Lower lobe of right lung (tissue), 2 donors: Measurements from ENCODE around the gene PIK3IP1. TPM values are rescaled to one million over a fixed set of nuclear protein-coding genes. Genes with fewer than 3 reads are reported as not detected.
"Not testable (repeated sequence)": the region's sequence is repeated elsewhere in the genome, so short reads cannot be mapped to it uniquely, and the experiment has no call there.

Experiments used
- ATAC-seq, 2 donors: fragments of 200-7000 bp; cut with Tn5 transposase; one replicate each; pipeline ENCODE4 v1.9.1; 2020 to 2022; ENCODE audit warnings: mild to moderate bottlenecking in 2 of 2, moderate library complexity in 2 of 2
- DNase-seq: peaks from one replicate; pipeline ENCODE4 v3.0.0-alpha.2; 2020
- H3K27ac ChIP-seq: fragments of 200-600 bp; one replicate; pipeline ENCODE4 v1.8.0; 2022
- H3K27me3 ChIP-seq: fragments of 200-600 bp; one replicate; pipeline ENCODE4 v1.8.0; 2022; ENCODE audit warnings: low read depth
- H3K36me3 ChIP-seq: fragments of 200-600 bp; one replicate; pipeline ENCODE4 v1.8.0; 2022; ENCODE audit warnings: mild to moderate bottlenecking
- H3K4me1 ChIP-seq: fragments of 200-600 bp; one replicate; pipeline ENCODE4 v1.8.0; 2022
- H3K4me3 ChIP-seq: fragments of 200-600 bp; one replicate; pipeline ENCODE4 v1.8.0; 2022; ENCODE audit warnings: mild to moderate bottlenecking
- H3K9me3 ChIP-seq: fragments of 200-600 bp; one replicate; pipeline ENCODE4 v1.8.0; 2022
- intact Hi-C: fragments of 100-400 bp; cut with DNase I; formaldehyde crosslinking; loops from one replicate; pipeline ENCODE4 v1.11.0; 2022
- total RNA-seq: library from RNA; stranded (reverse); fragmentation: NEBNext Ultra II Directional; extraction: Animal tissue kit (Norgen Biotek cat#: 25700); gene quantifications from one replicate; pipeline ENCODE4 v1.2.1, GENCODE V29; 2021
- TF ChIP-seq, protein P1 (sequence below): fragments of 200-600 bp; IDR thresholded peaks from one replicate; pipeline ENCODE4 v1.8.0; 2022; ENCODE audit warnings: antibody characterized with exemption, mild to moderate bottlenecking
- donor health status: DM: no; HTN: yes; CAD: no; lungs with severe emphysema.

The PIK3IP1 gene
- total RNA-seq, 1 donor from 2014 or later = 54.9 TPM

DNA sequence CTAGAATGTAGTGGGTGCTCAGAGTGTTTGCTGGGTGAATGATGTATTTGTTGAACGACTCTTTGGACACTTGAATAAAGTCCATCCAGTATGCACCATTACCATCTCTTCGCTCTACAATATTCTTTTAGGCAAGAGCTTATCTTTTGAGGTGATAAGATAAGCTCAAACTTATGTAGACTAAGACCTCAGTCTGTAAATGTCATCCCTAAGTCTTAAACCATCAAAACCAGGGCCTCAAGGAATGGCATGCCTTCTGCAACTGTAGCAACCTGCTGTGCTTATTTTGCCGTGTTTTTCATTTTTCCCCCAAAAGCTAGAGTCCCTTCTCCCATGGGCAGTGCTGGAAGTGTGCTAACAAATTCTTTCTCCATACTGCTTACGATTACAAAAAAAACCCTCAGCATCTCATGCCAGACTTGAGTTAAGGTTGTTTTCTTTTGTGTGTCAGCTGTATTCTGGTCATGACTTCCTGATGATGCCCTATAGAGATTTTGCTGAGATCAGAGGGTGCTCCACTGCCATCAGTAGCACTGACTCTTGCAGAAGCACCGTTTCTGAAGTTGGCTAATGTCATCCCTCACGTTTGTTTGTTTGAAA lies 52.4 kb downstream of the PIK3IP1 start:
- DNase-seq (no peak), ATAC-seq (no peak)
- H3K4me1 ChIP-seq = peaks cover 28% of the 10 kb centered on the region
- peaks cover 4% of the 10 kb centered on the region for H3K36me3 ChIP-seq
- TF ChIP-seq, protein P1, sequence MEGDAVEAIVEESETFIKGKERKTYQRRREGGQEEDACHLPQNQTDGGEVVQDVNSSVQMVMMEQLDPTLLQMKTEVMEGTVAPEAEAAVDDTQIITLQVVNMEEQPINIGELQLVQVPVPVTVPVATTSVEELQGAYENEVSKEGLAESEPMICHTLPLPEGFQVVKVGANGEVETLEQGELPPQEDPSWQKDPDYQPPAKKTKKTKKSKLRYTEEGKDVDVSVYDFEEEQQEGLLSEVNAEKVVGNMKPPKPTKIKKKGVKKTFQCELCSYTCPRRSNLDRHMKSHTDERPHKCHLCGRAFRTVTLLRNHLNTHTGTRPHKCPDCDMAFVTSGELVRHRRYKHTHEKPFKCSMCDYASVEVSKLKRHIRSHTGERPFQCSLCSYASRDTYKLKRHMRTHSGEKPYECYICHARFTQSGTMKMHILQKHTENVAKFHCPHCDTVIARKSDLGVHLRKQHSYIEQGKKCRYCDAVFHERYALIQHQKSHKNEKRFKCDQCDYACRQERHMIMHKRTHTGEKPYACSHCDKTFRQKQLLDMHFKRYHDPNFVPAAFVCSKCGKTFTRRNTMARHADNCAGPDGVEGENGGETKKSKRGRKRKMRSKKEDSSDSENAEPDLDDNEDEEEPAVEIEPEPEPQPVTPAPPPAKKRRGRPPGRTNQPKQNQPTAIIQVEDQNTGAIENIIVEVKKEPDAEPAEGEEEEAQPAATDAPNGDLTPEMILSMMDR = no peak
- no peaks in the 10 kb centered on the region for H3K27me3 ChIP-seq
- intact Hi-C loops = no loop called here
- no peak overlapping the region for H3K4me3 ChIP-seq
- H3K27ac ChIP-seq = no peak overlapping the region
- H3K9me3 ChIP-seq = no peaks in the 10 kb centered on the region

DNA sequence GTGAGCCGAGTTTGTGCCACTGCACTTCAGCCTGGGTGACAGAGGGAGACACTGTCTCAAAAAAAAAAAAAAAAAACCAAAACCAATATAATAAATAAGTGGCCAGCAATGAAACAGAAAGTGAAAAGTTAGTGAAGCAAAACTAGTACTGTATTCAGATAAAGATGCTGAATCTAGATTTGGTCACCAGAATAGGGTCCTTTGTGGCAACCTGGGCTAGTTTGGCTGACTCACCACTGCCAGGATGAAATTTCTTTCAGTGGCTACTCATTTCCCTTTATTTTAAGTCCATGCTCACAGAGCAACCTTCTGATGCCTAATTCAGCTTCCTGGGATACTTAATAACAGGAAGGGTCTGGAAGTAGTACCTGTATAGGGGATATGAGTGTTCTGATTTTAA lies 54.2 kb downstream of the PIK3IP1 start:
- Histone ChIP-seq H3K36me3 (peaks cover 4% of the 10 kb centered on the region), H3K4me3 (no peak overlapping the region)
- intact Hi-C loops = no loop called here

DNA sequence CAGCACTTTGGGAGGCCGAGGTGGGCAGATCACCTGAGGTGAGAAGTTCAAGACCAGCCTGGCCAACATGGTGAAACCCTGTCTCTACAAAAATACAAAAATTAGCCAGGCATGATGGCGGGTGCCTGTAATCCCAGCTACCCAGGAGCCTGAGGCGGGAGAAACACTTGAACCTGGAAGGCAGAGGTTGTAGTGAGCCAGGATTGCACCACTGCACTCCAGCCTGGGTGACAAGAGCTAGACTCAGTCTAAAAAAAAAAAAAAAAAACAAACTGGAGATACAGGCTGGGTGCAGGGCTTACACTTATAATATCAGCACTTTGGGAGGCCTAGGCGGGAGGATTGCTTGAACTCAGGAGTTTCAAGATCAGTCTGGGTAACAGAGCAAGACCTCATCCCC lies 56.2 kb downstream of the PIK3IP1 start:
- H3K9me3 ChIP-seq, H3K4me3 ChIP-seq, intact Hi-C loops, ATAC-seq, H3K36me3 ChIP-seq, DNase-seq, H3K27ac ChIP-seq, H3K27me3 ChIP-seq: not testable (repeated sequence)
- H3K4me1 ChIP-seq = peaks cover 52% of the 10 kb centered on the region

More for the DNA sequence above, 54.2 kb downstream of the PIK3IP1 start:
- TF ChIP-seq, protein P1 = no peak
- Histone ChIP-seq H3K27ac (no peak overlapping the region), H3K27me3 (no peaks in the 10 kb centered on the region), H3K9me3 (no peaks in the 10 kb centered on the region), H3K4me1 (peaks cover 44% of the 10 kb centered on the region)
- DNase-seq (no peak), ATAC-seq (no peak)

DNA sequence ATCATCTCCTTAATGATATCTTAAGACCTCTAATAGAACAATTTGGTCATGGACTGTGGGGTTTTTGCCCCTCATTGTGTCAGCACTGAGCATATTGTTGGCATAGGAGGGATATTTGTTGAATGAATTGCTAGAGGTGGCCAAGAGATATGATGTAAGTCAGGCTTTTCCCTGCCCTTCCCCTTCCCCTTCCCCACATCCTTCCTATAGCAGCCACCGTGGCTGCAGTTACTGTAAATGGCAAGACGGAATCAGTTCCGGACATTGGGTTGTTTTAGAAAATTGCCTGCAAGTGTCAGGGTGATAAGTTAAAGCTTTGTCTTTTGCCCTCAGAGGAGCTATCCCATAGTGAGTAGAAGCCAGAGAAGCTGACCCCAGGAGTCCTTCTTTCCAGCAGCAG lies 57.2 kb downstream of the PIK3IP1 start:
- ATAC-seq (no peak), DNase-seq (no peak)
- Histone ChIP-seq H3K27ac (peak overlapping the region; percentile 55), H3K9me3 (no peaks in the 10 kb centered on the region), H3K4me3 (no peak overlapping the region), H3K36me3 (no peaks in the 10 kb centered on the region), H3K27me3 (no peaks in the 10 kb centered on the region), H3K4me1 (peaks cover 58% of the 10 kb centered on the region)
- intact Hi-C loops = no loop called here
- TF ChIP-seq, protein P1 = no peak

DNA sequence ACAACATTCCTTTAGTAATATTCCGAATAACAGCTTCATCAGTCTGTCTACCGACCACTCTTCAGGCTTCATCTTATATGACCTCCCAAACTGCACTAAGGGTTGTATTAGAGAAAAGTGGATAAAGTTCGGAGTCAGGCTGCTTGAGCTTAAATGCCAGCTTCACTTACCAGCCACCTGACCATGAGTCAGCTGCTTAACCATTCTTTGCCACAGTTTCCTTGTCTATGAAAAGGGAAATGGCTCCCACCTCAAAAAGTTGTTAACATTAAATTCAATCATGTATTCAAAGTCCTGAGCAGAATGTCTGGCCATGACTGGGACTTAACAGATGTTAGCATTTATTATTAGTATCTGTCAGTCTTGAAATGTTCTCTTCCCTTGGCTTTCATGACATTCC lies 59.3 kb downstream of the PIK3IP1 start:
- Histone ChIP-seq H3K27me3 (no peaks in the 10 kb centered on the region), H3K9me3 (no peaks in the 10 kb centered on the region), H3K27ac (no peak overlapping the region), H3K36me3 (no peaks in the 10 kb centered on the region), H3K4me1 (peaks cover 74% of the 10 kb centered on the region), H3K4me3 (no peak overlapping the region)
- TF ChIP-seq, protein P1 = no peak
- DNase-seq (no peak), ATAC-seq (no peak)
- intact Hi-C loops = no loop called here

Other genes with a start within 250 kb of the PIK3IP1 start
- gene SMTN, start 211.2 kb downstream of the PIK3IP1 start, total RNA-seq = 44.8 TPM
- gene SELENOM, start 184.9 kb downstream of the PIK3IP1 start, total RNA-seq = 86.8 TPM
- 4.6 TPM for gene INPP5J, start 169.5 kb downstream of the PIK3IP1 start, total RNA-seq
- 5.0 TPM for gene PLA2G3, start 152.0 kb downstream of the PIK3IP1 start, total RNA-seq
- gene RNF185, start 132.3 kb downstream of the PIK3IP1 start, total RNA-seq = 32.4 TPM
- gene LIMK2, start 80.2 kb downstream of the PIK3IP1 start, total RNA-seq = 61.2 TPM
- 25.8 TPM for gene PATZ1, start 53.9 kb upstream of the PIK3IP1 start, total RNA-seq
- 44.5 TPM for gene DRG1, start 107.1 kb upstream of the PIK3IP1 start, total RNA-seq
- 31.5 TPM for gene EIF4ENIF1, start 197.4 kb upstream of the PIK3IP1 start, total RNA-seq
- 37.5 TPM for gene SFI1, start 204.0 kb upstream of the PIK3IP1 start, total RNA-seq